ENCODE measurements around the gene ABTB2. TPM values are rescaled to one million over a fixed set of nuclear protein-coding genes. Genes with fewer than 3 reads are reported as not detected.

ABTB2 gene
- total and polyA plus RNA-seq, 10 of the 15 experiments (the other 5 are each of a cell fraction or from before 2014, with no cell fraction given), result 0.13 to 2.1 (median 0.72) TPM

DNA sequence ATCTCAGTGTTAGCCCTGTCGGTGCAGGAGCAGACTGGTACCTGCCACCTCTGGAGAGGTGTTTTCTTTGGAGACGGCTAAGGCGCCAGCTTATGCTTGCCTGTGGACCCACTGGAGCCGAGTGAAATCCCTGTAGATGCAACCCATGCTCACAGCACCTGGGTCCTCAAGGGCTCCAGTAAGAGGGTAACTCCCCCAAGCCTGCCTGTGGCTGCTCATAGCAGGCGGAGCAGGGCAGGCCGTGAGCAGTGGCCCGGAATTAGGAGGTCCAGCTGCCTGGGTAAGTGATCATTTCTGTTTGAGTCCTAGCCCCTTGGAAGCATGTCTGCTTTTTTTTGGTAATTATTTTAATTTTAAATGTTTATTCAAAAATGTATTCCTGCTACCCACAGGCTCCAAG, 208.5 kb downstream of the ABTB2 start (continued):
- TF ChIP-seq, protein P1, sequence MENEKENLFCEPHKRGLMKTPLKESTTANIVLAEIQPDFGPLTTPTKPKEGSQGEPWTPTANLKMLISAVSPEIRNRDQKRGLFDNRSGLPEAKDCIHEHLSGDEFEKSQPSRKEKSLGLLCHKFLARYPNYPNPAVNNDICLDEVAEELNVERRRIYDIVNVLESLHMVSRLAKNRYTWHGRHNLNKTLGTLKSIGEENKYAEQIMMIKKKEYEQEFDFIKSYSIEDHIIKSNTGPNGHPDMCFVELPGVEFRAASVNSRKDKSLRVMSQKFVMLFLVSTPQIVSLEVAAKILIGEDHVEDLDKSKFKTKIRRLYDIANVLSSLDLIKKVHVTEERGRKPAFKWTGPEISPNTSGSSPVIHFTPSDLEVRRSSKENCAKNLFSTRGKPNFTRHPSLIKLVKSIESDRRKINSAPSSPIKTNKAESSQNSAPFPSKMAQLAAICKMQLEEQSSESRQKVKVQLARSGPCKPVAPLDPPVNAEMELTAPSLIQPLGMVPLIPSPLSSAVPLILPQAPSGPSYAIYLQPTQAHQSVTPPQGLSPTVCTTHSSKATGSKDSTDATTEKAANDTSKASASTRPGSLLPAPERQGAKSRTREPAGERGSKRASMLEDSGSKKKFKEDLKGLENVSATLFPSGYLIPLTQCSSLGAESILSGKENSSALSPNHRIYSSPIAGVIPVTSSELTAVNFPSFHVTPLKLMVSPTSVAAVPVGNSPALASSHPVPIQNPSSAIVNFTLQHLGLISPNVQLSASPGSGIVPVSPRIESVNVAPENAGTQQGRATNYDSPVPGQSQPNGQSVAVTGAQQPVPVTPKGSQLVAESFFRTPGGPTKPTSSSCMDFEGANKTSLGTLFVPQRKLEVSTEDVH (IDR thresholded peaks at IDR 0.05; ENCODE audit: low read depth, partially characterized antibody), result no peak
- no peak for TF ChIP-seq ETV6 (conservative IDR thresholded peaks at IDR 0.05 in 1 of 2, IDR thresholded peaks at IDR 0.05 in 1 of 2; ENCODE audit: borderline replicate concordance in 1 of 2, low read depth in 1 of 2)
- TF ChIP-seq, protein P2, sequence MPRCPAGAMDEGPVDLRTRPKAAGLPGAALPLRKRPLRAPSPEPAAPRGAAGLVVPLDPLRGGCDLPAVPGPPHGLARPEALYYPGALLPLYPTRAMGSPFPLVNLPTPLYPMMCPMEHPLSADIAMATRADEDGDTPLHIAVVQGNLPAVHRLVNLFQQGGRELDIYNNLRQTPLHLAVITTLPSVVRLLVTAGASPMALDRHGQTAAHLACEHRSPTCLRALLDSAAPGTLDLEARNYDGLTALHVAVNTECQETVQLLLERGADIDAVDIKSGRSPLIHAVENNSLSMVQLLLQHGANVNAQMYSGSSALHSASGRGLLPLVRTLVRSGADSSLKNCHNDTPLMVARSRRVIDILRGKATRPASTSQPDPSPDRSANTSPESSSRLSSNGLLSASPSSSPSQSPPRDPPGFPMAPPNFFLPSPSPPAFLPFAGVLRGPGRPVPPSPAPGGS (IDR thresholded peaks at IDR 0.05; ENCODE audit: borderline replicate concordance, insufficient read depth, low read depth, low read length, poor library complexity, severe bottlenecking), result no peak
- TF ChIP-seq MEF2A (IDR thresholded peaks at IDR 0.05; ENCODE audit: insufficient read depth, low read depth, low read length), result no peak

DNA sequence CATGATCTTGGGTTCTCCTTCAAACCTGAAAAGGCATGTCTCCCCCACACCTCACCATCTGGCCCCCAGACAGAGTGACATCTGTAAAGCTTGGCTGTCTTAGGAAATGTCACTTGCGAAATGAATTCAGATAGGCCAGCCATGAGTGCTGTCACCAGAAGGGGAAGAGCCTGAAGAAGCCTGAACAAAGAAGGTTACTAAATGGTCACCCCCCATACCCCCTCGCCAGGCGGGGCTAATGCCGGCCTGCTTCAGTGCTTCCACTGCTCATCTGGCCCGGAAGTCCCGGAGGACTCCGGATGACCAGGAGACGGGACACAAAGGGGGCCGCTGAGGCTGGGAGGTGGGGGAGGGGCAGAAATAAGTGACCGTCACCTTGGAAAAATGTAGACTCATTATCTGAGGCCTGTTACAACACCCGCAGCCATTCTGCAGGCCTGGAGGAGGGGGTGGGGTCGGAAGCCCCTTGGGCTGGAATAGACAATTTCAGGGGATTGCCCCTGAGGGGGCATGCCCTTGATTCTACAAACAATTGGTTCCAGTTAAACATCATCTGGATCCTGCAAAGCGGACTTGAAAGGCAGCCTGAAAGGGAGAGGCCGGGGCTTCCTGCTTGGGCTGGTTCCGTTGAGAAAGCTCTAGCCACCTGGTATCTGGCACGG, 209.2 kb downstream of the ABTB2 start:
- CTCF ChIA-PET, result no interaction called here
- Histone ChIP-seq H3K27me3 (replicated peaks in 1 of 2; ENCODE audit: control insufficient read depth in 2 of 2, insufficient read depth in 2 of 2, low read length in 1 of 2) (no peaks in the 10 kb centered on the region), H3K9ac (ENCODE audit: control insufficient read depth, insufficient read depth, low read length) (no peak overlapping the region), H3K79me2 (ENCODE audit: control insufficient read depth, insufficient read depth, low read length) (no peaks in the 10 kb centered on the region; the same call in 1 of the 2 replicates), H3K27ac (ENCODE audit: control insufficient read depth, insufficient read depth) (no peak overlapping the region), H4K20me1 (ENCODE audit: control insufficient read depth, insufficient read depth) (no peaks in the 10 kb centered on the region), H3K9me3 (replicated peaks; ENCODE audit: control insufficient read depth, insufficient read depth, low read length) (no peaks in the 10 kb centered on the region), H3K4me3 (no peak overlapping the region), H3K4me1 (ENCODE audit: control insufficient read depth, insufficient read depth, low read length) (peaks cover 41% of the 10 kb centered on the region), H3K36me3 (ENCODE audit: control insufficient read depth in 2 of 2, insufficient read depth in 2 of 2, low read length in 1 of 2) (peaks cover 27 to 40% of the 10 kb centered on the region in 2 experiments), H3K4me2 (ENCODE audit: control insufficient read depth, insufficient read depth) (no peak overlapping the region), H2AFZ (ENCODE audit: control insufficient read depth, low read depth, low read length) (no peak overlapping the region)
- POLR2A ChIA-PET, result no interaction called here
- SMC1A ChIA-PET (ENCODE audit: uncharacterized antibody, unreplicated experiment), result interaction anchor here (1.2 kb wide), 1 partner anchor 11 kb away, joined by 5 read pairs; no protein-coding TSS in a partner anchor
- intact Hi-C loops (cut with micrococcal nuclease; ENCODE audit: unreplicated experiment), result loop anchor here (5.0 kb wide), 1 partner anchor 146 kb away; no protein-coding TSS in a partner anchor
- WGBS (ENCODE audit: insufficient coverage, insufficient replicate concordance, low lambda C conversion rate, missing lambda C conversion rate), result 91% methylated on average over 16 of the region's 16 CpGs
- DNase-seq (ENCODE audit: low read depth, low spot score), result no peak
- BruUV-seq (replicated peaks), result no TSS peak
- ATAC-seq, result no peak
- FAIRE-seq, result no peak
- in situ Hi-C loops (cut with MboI), result no loop called here
- RAD21 ChIA-PET (ENCODE audit: unreplicated experiment), result interaction anchor here (0.9 kb wide), 1 partner anchor 26 kb away, joined by 3 read pairs; no protein-coding TSS in a partner anchor
- no peak for TF ChIP-seq JUNB (IDR thresholded peaks at IDR 0.05)
- TF ChIP-seq MYC (IDR thresholded peaks at IDR 0.05; ENCODE audit: insufficient read depth, insufficient read length, insufficient replicate concordance, low read length, severe bottlenecking), result no peak
- no peak for TF ChIP-seq RFX5 (IDR thresholded peaks at IDR 0.05; ENCODE audit: low read depth, low read length)
- no peak for TF ChIP-seq RB1 (IDR thresholded peaks at IDR 0.05; ENCODE audit: borderline replicate concordance)
- TF ChIP-seq ZNF217 (IDR thresholded peaks at IDR 0.05), result no peak
- TF ChIP-seq NFXL1 (IDR thresholded peaks at IDR 0.05; ENCODE audit: borderline replicate concordance), result no peak
- TF ChIP-seq, protein P3, sequence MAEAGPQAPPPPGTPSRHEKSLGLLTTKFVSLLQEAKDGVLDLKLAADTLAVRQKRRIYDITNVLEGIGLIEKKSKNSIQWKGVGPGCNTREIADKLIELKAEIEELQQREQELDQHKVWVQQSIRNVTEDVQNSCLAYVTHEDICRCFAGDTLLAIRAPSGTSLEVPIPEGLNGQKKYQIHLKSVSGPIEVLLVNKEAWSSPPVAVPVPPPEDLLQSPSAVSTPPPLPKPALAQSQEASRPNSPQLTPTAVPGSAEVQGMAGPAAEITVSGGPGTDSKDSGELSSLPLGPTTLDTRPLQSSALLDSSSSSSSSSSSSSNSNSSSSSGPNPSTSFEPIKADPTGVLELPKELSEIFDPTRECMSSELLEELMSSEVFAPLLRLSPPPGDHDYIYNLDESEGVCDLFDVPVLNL (IDR thresholded peaks at IDR 0.05; ENCODE audit: low read depth, low read length), result no peak
- TF ChIP-seq HCFC1 (IDR thresholded peaks at IDR 0.05; ENCODE audit: low read length), result no peak
- TF ChIP-seq, protein P4, sequence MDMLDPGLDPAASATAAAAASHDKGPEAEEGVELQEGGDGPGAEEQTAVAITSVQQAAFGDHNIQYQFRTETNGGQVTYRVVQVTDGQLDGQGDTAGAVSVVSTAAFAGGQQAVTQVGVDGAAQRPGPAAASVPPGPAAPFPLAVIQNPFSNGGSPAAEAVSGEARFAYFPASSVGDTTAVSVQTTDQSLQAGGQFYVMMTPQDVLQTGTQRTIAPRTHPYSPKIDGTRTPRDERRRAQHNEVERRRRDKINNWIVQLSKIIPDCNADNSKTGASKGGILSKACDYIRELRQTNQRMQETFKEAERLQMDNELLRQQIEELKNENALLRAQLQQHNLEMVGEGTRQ (IDR thresholded peaks at IDR 0.05; ENCODE audit: borderline replicate concordance, low read depth, low read length), result no peak
- TF ChIP-seq RCOR1 (conservative IDR thresholded peaks at IDR 0.05; ENCODE audit: low read depth, low read length), result no peak
- TF ChIP-seq HDAC6 (IDR thresholded peaks at IDR 0.05; ENCODE audit: unreplicated experiment), result no peak
- TF ChIP-seq RBBP5 (conservative IDR thresholded peaks at IDR 0.05), result no peak
